GM19238 (cell line): Measurements from ENCODE around the gene MIEF2.
"Not testable (repeated sequence)": the region's sequence is repeated elsewhere in the genome, so short reads cannot be mapped to it uniquely, and the experiment has no call there.

Experiments used
- DNase-seq: peaks from one replicate; pipeline ENCODE4 v3.0.0; 2011; ENCODE audit warnings: low spot score; ENCODE audit not compliant: insufficient read length

The MIEF2 gene

DNA sequence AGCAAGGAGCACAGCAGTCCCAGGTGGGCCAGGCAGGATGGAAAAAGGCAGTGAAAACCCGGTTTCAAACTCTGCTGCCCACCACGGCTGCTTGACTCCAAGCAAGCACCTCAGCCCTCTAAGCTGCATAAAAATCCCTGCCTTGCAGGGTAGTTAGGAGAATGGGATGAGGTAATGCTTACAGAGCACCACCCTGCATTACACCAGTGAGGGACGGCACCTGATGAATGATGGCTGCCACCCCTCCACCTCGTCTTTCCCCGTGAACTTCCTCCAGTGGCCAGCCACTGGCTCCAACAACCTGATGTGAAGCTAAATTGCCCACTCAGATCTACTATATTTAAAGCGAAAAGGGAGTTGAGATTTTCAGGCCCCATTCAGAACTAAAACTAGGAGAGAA is 21.3 kb downstream of the MIEF2 start:
- DNase-seq, result no peak

DNA sequence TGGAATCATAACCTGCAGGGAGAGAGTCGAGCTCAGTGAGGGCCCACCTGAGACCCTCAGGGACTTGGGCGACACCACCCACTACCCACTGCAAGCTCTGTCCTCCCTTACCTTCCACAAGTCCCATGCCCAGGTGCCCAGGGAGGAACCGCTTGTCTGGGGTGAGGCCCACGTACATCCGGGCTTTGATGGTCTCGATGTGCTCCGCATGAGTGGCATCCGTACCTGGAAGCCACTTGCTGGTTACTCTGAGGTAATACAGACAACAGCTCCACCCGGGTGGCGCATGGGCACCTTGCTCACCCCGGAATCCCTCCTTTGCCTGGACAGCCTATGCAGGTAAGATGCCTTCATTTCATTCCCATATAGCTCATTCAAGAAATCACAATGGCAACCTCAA is 24.8 kb downstream of the MIEF2 start:
- no peak for DNase-seq

DNA sequence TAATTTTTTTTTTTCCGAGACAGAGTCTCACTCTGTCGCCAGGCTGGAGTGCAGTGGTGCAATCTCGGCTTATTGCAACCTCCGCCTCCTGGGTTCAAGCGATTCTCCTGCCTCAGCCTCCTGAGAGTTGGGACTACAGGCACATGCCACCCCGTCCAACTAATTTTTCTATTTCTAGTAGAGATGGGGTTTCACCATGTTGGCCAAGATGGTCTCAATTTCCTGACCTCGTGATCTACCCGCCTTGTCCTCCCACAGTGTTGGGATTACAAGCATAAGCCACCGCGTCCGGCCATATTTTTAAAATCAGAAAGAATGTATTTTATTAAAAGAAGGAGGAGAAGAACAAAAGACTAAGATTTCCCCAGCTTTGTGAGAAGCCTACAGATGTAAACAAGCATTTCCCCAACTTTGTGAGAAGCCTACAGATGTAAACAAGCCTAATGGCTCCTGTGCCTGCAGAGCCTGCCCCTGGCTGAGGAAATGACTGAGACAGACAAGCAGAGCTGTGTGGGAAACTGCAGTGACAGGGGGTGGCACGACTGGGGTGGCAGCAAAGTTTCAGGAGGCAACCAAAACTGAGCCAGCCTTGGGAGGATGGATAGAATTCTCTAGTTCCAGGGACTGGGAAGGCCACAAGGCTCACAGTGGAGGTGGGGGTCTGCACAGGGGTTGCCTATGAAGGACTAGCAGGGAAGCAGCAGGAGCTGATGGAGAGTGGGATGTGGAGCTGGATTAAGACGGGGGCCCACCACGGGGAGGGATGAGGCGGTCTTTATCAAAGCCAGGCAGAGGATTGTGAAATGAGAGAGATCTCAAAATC is 31.5 kb downstream of the MIEF2 start:
- DNase-seq, result no peak

DNA sequence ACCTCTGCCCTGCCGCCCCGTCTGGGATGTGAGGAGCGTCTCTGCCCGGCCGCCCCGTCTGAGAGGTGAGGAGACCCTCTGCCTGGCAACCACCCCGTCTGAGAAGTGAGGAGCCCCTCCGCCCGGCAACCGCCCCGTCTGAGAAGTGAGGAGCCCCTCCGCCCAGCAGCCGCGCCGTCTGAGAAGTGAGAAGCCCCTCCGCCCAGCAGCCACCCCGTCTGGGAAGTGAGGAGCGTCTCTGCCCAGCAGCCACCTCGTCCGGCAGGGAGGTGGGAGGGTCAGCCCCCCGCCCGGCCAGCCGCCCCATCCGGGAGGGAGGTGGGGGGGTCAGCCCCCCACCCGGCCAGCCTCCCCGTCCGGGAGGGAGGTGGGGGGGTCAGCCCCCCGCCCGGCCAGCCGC is 37.6 kb downstream of the MIEF2 start:
- DNase-seq, result not testable (repeated sequence)

DNA sequence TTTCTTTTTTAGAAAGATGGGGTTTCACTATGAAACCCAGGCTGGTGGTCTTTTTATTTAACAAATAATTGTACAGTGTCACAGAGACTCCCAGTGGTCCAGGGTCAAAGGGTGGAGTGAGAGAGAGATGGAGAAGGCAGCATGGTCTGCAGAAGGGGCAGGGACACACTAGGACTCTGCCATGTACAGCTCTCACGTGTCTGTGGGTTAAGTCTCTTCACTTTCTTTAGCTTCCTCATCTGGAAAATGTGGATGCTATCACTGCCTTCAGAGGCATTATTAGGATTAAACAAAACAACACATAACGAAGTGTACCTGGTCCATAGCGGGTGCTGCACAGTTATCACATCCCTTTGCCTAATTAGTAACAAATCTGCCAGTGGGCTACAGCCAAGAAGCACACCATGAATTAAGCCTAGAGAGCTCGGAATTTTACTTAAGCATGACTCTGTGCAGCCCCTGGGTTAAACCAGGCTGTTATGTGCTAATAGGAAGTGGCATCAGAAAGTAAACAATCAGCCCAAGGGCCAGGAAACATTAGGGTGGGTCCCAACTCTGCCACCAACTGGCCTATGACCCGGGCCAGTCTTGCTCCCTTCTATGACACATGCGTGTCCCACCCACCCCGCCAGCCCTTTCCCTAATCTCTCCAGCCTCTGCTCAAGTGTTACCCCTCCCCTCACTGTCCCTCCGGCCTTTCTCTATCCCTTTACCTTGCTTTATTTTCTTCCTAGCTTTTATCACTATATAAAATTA is 40.4 kb downstream of the MIEF2 start:
- no peak for DNase-seq

DNA sequence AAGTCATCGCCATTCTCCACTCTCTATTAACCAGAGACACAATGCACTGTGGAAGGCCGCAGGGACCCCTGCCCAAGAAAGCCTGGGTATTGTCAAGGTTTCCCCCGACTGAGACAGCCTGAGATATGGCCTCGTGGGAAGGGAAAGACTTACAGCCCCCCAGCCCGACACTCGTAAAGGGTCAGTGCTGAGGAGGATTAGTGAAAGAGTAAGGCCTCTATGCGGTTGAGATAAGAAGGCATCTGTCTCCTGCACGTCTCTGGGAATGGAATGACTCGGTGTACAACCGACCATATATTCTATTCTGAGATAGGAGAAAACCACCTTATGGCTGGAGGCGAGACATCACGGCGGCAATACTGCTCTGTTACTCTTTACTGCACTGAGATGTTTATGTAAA is 42.7 kb downstream of the MIEF2 start:
- not testable (repeated sequence) for DNase-seq

DNA sequence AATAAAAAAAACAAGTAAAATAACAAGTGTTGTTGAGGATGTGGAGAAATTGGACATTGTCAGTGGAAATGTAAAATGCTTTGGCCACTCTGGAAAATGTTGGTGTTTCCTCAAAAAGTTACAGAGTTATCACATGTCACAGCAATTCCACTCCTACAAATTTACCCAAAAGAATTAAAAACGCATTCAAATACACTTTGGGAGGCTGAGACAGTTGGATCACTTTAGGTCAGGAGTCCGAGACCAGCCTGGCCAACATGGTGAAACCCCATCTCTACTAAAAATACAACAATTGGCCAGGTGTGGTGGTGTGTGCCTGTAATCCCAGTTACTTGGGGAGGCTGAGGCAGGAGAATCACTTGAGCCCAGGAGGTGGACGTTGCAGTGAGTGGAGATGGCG is 48.7 kb downstream of the MIEF2 start:
- no peak for DNase-seq

DNA sequence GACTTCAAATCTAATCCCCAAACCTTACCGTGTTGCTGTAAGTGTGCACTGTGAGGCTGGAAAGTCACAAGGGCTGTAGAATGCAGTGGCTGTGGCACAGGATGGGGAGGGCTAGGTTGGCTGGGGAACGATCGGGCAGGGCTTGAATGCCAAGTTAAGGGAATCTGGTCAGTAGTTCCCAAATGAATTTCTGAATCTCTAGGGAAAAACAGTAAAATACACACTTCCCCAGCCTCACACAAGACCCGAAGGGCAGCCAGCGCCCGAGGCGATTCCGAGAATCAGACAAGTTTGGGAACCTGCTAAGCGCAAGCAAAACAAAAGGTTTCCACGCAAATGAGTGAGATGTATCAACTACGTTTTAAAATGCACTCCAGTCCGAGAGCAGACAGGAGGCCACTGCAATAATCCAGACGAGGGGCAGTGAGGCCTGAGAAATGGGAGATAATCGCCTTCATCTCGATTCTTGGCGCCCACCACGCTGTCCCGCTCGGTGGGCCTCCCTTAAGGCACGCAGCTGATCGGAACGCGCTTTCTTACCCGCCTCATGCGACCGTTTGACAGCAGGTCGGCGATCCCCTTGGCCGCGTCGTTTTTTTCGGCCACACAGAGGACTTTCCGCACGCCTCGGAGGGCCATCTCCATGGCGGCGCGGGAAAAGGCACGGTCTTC is 53.7 kb downstream of the MIEF2 start:
- DNase-seq, result no peak

DNA sequence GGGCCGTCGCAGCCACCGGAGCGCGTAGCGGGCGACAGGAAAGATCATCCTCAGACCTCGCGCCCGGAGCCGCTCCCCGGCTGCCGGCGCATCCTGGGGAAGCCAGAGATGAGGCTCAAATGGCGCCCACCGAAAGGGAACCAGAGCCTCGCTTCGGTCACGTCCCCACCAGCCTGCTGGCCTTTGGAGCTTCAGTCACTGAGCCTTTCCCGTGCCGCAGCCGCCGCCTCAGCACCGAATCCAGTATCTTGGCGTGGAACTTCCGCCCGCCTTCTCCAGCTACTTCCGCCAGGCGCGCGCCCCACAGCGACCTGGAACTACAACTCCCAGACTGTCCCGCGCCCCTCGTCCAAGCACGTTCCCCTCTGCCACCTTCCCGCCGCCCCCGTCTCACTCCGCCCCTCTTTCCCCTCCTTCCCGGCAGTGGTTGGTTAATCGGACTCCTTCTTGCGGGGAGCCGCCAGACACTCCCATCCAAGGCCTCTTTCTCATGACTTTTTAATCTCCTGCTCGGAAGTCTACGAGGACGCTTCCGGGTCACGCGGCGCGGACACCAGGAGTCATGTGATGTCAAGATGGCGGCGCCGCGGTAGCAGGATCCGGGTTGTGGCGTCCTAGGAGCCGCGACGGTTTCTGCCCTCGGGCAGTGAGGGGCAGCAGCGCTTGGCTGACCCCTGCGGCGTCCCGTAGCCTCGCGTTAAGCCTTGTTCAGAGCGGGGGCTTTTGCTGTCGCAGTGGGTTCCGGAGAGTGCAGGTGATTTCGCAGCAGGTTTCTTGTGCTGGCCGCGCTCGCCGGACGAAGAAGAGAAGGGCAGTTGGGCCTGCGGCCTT is 54.5 kb downstream of the MIEF2 start, which contains the start of the genes SMCR8 and TOP3A:
SMCR8 (plus strand) TSS at position 563 of the 831 bp plus-strand sequence. CDS start 497 bp downstream, outside the sequence.
TOP3A (minus strand) TSS at position 264 of the 831 bp plus-strand sequence; CDS start at position 48, 216 bp downstream.
- peak; percentile 84 for DNase-seq

DNA sequence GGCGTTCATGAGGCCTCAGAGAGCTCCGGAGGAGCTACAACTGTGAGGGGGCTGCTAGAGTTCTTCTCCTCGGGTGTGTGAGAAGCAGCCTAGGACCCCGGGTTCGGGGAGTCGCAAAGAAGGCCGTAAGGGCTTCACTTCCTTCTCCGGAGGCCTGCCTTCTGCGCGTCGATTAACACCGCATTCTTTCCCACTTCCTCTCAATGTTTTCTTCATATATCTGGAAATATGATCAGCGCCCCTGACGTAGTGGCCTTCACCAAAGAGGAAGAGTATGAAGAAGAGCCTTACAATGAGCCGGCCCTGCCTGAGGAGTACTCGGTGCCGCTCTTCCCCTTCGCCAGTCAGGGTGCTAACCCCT is 55.1 kb downstream of the MIEF2 start:
- no peak for DNase-seq

DNA sequence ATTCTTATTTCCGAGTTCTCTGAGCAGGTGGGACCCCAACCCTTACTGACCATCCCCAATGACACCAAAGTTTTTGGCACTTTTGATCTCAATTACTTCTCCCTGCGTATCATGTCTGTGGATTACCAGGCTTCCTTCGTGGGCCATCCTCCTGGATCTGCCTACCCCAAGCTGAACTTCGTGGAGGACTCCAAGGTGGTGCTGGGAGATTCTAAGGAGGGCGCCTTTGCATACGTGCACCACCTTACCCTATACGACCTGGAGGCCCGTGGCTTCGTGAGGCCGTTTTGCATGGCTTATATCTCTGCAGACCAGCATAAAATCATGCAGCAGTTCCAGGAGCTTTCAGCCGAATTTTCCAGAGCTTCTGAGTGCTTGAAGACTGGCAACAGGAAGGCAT is 55.5 kb downstream of the MIEF2 start:
- no peak for DNase-seq
